Effector memory CD4-positive, alpha-beta T cell (primary cell): ENCODE data around the gene MYO1B.

Experiments used
- DNase-seq, 3 donors: peaks; one replicate each; pipeline ENCODE4 v3.0.0-alpha.2; 2020
- H3K27ac ChIP-seq: 2 replicates; pipeline ENCODE4 v1.7.0; 2013; ENCODE audit warnings: mild to moderate bottlenecking, low read length, moderate library complexity; ENCODE audit not compliant: insufficient read depth, poor library complexity, severe bottlenecking
- H3K27me3 ChIP-seq: replicated peaks from 2 replicates; pipeline ENCODE4 v1.7.0; 2013; ENCODE audit warnings: mild to moderate bottlenecking, low read length; ENCODE audit not compliant: insufficient read depth, control insufficient read depth, poor library complexity, severe bottlenecking
- H3K36me3 ChIP-seq: 2 replicates; pipeline ENCODE4 v1.7.0; 2013; ENCODE audit warnings: mild to moderate bottlenecking, low read length, moderate library complexity; ENCODE audit not compliant: control insufficient read depth, insufficient read depth
- H3K4me1 ChIP-seq: 2 replicates; pipeline ENCODE4 v1.7.0; 2013; ENCODE audit warnings: low read length, mild to moderate bottlenecking; ENCODE audit not compliant: control insufficient read depth, insufficient read depth, poor library complexity, severe bottlenecking
- H3K4me3 ChIP-seq: 2 replicates; pipeline ENCODE4 v1.7.0; 2013; ENCODE audit warnings: low read length, low read depth, mild to moderate bottlenecking; ENCODE audit not compliant: insufficient read depth, poor library complexity, severe bottlenecking
- H3K9me3 ChIP-seq: 2 replicates; pipeline ENCODE4 v1.7.0; 2013; ENCODE audit warnings: mild to moderate bottlenecking, low read length, moderate library complexity; ENCODE audit not compliant: control insufficient read depth

Gene MYO1B

DNA sequence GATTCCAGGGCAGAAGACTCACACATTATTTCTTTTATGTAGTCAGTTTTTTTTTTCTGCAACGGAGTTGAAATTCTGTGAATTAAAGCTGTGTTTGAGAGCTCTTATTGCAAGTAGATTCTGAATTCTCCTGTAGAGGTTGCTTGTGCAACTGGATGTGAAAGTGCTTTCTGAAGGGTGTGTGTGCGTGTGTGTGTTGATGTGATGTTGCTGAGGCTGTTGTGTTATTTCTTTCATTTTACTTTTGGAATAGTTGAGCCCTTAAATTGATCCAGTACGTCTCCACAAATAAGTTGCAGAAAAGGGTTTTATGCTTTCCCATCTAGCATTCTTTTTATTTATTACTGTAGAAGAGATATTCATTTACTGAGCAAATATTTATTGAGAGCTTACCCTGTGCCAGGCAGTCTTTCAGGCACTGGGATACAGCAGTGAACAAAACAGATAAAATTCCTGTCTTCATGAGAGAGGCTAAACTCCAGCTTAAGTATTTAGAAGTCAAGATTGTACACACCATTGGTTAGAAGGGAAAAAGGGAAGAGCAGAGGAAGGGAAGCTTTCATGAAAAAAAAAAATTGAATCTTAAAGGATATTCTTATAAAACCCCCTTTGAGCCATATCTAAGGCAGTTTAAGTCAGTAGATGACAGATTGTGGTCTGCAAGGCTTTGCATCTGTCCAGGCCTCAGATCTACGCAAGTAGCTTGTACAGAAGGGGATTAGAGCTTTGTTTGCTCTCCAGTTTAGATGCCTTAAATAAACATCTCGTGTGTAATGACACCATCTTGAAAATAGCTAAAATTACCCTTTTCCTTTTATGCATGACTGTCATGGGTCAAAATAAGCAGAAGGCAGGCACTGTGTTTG is 58.2 kb downstream of the MYO1B start:
- DNase-seq: no peak
- H3K36me3 ChIP-seq: no peaks in the 10 kb centered on the region
- no peak overlapping the region for H3K27ac ChIP-seq
- no peaks in the 10 kb centered on the region for H3K9me3 ChIP-seq
- no peaks in the 10 kb centered on the region for H3K27me3 ChIP-seq
- H3K4me1 ChIP-seq: no peaks in the 10 kb centered on the region
- H3K4me3 ChIP-seq: no peak overlapping the region

DNA sequence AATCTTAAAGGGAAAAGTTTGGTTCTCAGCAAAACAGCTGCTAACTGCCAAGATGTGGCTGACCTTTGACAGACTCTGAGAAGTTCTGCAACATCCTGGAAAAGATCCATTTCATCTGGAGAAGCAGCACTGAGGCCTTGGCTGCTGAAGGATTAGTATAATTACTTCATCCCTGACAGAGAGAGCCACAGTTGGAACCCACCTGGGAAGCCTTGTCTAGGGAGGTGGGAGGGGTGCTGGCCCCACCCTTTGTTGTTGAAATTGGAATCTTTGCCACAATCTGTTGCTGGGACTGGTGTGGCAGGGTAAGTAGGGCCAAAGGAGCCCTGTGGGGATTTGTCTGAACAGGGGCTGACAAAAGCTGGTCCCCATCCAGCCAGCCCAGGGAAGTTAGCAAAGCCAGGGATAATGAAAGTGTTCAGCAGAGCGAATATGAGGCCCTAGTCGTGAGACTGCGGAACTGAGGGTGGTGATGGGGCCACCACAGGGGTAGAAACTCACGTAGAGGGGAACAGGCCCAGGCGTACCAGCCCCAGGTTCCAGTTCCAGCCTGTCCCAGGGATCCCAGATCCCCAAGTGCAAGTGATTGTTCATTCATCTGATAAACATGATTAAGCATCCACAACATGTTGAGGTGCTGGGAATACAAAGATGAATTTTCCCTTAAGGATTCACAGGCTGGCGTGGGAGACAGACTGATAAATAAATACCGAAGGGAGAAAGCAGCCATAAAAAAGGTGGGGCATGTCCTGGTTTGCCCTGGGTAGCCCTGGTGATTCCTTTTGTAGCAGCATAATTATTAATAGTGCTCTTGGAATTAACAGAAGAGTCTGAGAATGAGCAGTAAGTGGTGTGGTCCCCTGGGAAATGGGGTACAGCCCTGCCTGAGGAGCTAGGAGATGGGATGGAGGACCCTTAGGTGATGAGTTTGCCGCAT is 60.0 kb downstream of the MYO1B start:
- H3K9me3 ChIP-seq: no peaks in the 10 kb centered on the region
- H3K36me3 ChIP-seq: no peaks in the 10 kb centered on the region
- H3K27me3 ChIP-seq: no peaks in the 10 kb centered on the region
- no peaks in the 10 kb centered on the region for H3K4me1 ChIP-seq
- DNase-seq: no peak
- H3K27ac ChIP-seq: no peak overlapping the region
- no peak overlapping the region for H3K4me3 ChIP-seq

DNA sequence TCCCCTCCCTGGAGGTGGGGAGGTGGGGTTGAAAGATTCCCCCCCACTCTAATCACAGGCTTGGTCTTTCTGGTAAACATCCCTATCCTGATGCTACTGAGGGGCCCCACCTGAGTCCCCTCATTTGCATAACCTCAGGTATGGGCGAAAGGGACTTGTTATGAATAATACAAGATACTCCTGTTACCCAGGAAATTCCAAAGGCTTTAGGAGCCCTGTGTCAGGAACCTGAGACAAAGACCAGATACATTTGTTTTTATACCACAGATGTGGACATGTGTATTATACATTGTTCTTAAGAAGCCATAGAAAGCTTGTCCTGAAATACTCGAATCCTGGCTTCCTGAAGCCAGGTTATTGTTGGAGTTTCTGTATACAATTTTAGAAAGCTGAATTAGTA is 62.8 kb downstream of the MYO1B start:
- Histone ChIP-seq H3K36me3 (no peaks in the 10 kb centered on the region), H3K4me1 (no peaks in the 10 kb centered on the region), H3K4me3 (no peak overlapping the region), H3K9me3 (no peaks in the 10 kb centered on the region), H3K27me3 (no peaks in the 10 kb centered on the region), H3K27ac (no peak overlapping the region)
- DNase-seq: no peak

DNA sequence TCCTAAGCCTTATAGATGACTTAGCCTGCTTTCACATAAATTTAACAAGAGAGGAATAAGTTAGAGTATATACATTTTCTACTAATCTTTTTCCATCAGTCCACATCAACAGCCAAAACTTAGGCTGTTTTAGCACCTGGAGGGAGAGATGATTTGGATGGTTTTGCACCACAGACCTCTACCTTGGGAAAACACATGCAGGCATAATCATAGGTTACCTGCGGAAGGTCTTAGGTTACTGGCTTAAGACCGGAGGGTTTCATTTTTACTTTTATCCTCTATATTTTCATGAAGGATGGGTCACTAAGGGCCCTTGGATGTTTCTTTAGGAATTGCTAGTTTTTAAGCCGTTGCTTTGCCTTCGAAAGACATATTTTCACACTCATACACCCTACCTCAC is 66.0 kb downstream of the MYO1B start:
- Histone ChIP-seq H3K36me3 (no peaks in the 10 kb centered on the region), H3K9me3 (no peaks in the 10 kb centered on the region), H3K4me1 (no peaks in the 10 kb centered on the region), H3K27ac (no peak overlapping the region), H3K4me3 (no peak overlapping the region), H3K27me3 (no peaks in the 10 kb centered on the region)
- DNase-seq: no peak

DNA sequence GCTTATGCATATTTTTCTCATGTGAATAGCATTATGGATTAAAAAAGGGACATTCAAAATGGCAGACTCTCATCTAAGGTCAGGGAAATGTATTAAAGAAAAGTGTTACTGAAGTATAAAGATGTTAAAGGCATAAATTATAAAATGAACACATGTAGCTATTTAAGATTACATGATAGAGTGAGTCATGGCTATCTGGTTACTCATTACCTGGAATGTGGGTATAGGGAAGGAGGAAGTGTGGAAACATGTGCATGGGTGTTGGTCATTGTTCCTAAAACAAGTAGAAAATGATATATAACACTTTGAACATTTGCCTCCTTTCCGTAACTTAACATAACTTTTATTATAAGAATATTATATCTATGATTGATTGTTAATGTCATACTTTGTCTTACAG is 66.4 kb downstream of the MYO1B start:
- no peaks in the 10 kb centered on the region for H3K36me3 ChIP-seq
- no peak overlapping the region for H3K4me3 ChIP-seq
- H3K27me3 ChIP-seq: no peaks in the 10 kb centered on the region
- no peak overlapping the region for H3K27ac ChIP-seq
- no peaks in the 10 kb centered on the region for H3K9me3 ChIP-seq
- no peaks in the 10 kb centered on the region for H3K4me1 ChIP-seq
- DNase-seq: no peak

DNA sequence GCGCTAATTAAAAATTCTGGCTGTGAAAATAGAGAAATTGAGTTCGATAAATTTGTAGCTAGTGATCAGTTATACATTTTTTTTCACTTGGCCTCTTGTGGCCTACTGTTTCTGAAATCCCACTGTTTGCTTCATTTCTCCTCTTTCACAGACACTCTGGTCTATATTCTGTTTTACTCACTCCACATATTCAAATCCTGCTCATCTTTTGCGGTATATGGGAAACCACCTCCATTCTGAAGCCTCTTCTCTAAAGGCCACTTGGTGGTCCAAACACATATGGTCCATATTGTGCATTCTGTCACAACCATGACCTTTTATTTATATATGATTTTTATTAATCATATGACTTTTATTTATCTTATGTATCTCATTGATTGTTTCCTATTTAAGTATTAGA is 67.0 kb downstream of the MYO1B start:
- no peak for DNase-seq
- no peak overlapping the region for H3K27ac ChIP-seq
- H3K36me3 ChIP-seq: no peaks in the 10 kb centered on the region
- no peaks in the 10 kb centered on the region for H3K27me3 ChIP-seq
- no peaks in the 10 kb centered on the region for H3K4me1 ChIP-seq
- no peaks in the 10 kb centered on the region for H3K9me3 ChIP-seq
- H3K4me3 ChIP-seq: no peak overlapping the region

DNA sequence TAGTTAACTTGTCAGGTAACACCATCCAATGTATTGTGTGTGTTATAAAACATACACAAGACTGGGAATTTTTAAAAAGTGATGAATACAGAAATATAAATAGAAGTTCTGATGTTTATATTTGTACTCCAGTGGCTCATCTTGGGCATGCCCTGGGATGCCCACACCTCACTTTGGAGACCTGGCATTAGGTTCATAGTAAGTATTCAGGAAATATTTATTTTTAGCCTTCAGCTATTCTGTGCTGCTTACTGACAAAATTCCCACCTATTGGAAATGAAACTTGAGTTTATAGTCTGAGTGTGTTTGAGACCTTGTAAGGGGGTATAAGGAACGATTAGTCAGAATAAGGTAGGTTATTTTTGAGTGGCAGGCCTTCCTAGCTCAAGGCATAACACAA is 67.5 kb downstream of the MYO1B start:
- Histone ChIP-seq H3K4me3 (no peak overlapping the region), H3K27ac (no peak overlapping the region), H3K9me3 (no peaks in the 10 kb centered on the region), H3K27me3 (no peaks in the 10 kb centered on the region), H3K36me3 (no peaks in the 10 kb centered on the region), H3K4me1 (no peaks in the 10 kb centered on the region)
- no peak for DNase-seq

DNA sequence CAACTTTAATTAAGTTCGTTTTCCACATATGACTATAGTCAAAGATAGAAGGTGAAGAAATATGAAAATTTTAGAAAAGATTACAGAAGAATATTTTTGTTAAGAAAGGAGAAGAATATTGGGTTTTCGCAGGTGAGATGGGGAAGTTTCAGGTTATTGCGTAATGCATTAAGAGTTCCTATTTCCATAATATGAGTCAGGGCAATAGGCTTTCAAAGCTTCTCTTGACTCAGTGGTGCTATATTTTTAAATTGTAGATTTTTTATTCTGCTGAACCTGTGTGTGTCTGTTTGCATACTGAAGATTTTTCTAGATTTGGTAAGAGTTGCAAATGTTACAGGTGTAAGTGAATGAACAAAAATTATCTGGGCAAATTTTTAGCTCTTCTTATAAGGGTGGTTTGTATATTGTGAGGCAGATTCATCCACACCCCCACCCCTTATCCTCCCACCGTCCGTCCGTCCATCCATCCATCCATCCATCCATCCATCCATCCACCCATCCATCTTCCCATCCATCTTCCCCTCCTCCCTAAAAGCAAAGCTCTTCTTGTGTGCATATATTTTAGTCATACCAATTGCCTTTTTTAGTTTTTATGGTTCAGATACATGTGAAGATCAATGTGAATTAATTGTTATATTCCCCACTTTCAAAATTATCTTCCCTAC is 69.6 kb downstream of the MYO1B start:
- no peaks in the 10 kb centered on the region for H3K4me1 ChIP-seq
- no peaks in the 10 kb centered on the region for H3K27me3 ChIP-seq
- no peaks in the 10 kb centered on the region for H3K9me3 ChIP-seq
- DNase-seq: no peak
- H3K27ac ChIP-seq: no peak overlapping the region
- no peak overlapping the region for H3K4me3 ChIP-seq
- no peaks in the 10 kb centered on the region for H3K36me3 ChIP-seq

DNA sequence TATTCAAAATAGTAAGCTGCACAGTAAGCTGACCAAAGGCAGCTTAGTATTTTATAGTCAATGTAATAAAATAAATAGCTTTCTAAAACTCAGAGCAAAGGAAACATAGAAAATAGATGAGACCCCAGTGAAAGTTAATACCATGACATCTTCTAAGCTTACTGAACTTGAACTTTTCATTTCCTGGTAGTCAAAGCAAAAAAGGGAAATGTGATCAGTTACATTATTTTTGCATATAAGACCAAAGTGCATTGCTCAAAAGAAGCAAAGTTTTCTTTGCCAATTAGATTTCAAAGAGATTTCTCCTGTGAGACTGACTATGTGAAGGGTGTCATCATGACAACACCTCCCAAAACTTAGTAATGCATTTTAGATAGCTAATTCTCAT is 70.2 kb downstream of the MYO1B start:
- Histone ChIP-seq H3K4me1 (no peaks in the 10 kb centered on the region), H3K27ac (no peak overlapping the region), H3K27me3 (no peaks in the 10 kb centered on the region), H3K9me3 (no peaks in the 10 kb centered on the region), H3K4me3 (no peak overlapping the region), H3K36me3 (no peaks in the 10 kb centered on the region)
- no peak for DNase-seq
